Panc1 (cell line): ENCODE data around the gene SLC25A36. TPM values are rescaled to one million over a fixed set of nuclear protein-coding genes. Genes with fewer than 3 reads are reported as not detected.
"Not testable (repeated sequence)": the region's sequence is repeated elsewhere in the genome, so short reads cannot be mapped to it uniquely, and the experiment has no call there.

ENCODE experiments used
- ATAC-seq: fragments of 200-7000 bp; cut with Tn5 transposase; 2 replicates; pipeline ENCODE4 v1.9.1; 2020; ENCODE audit warnings: mild to moderate bottlenecking, moderate library complexity
- BruUV-seq: library from RNA; stranded (reverse); fragments of 400-500 nt; replicated peaks from 2 replicates; lab custom pipeline; 2021; lab: Mats Ljungman, UMichigan
- CTCF ChIA-PET: fragments of 300-600 bp; sonication (Branson Sonifier 250); formaldehyde crosslinking; loops from one replicate; lab custom pipeline; 2022; ENCODE audit warnings: antibody characterized with exemption; lab: Charles Lee
- POLR2A ChIA-PET: fragments of 300-600 bp; sonication (Branson Sonifier 250); formaldehyde crosslinking; loops from one replicate; lab custom pipeline; 2022; ENCODE audit warnings: antibody characterized with exemption; lab: Charles Lee
- DNase-seq: peaks from one replicate; pipeline ENCODE4 v3.0.0-alpha.2; 2010; ENCODE audit warnings: low read depth, low spot score
- H3K27ac ChIP-seq: 2 replicates; pipeline ENCODE4 v1.5.1; 2011; ENCODE audit warnings: mild to moderate bottlenecking, low read length, inconsistent platforms
- H3K27me3 ChIP-seq: fragments of 200-500 bp; sonication (Bioruptor generic); 2 replicates; pipeline ENCODE4 v1.6.0; 2014; ENCODE audit warnings: low read length, inconsistent platforms; ENCODE audit not compliant: control insufficient read depth, insufficient read depth
- H3K36me3 ChIP-seq: fragments of 200-500 bp; sonication (Bioruptor generic); 2 replicates; pipeline ENCODE4 v1.5.1; 2014; ENCODE audit warnings: inconsistent platforms, mild to moderate bottlenecking, low read length, moderate library complexity; ENCODE audit not compliant: control insufficient read depth, insufficient read depth
- H3K4me1 ChIP-seq: 2 replicates; pipeline ENCODE4 v1.5.1; 2011; ENCODE audit warnings: inconsistent platforms, mild to moderate bottlenecking, low read length, moderate library complexity; ENCODE audit not compliant: control insufficient read depth, insufficient read depth
- H3K4me3 ChIP-seq, 2 experiments: 2 replicates each; pipeline ENCODE4 v1.5.1; 2011 to 2012; ENCODE audit warnings: low read depth in 2 of 2, low read length in 2 of 2, mild to moderate bottlenecking in 2 of 2, inconsistent platforms in 1 of 2, moderate library complexity in 1 of 2
- H3K9me3 ChIP-seq: fragments of 200-500 bp; sonication (Bioruptor generic); 2 replicates; pipeline ENCODE4 v1.5.1; 2014; ENCODE audit warnings: low read depth, mild to moderate bottlenecking, inconsistent platforms, low read length, moderate library complexity; ENCODE audit not compliant: control insufficient read depth, insufficient read depth
- CTCF ChIP-seq: fragments of 450-650 bp; IDR thresholded peaks from 2 replicates; pipeline ENCODE4 v1.5.1; 2017; ENCODE audit warnings: mild to moderate bottlenecking
- POLR2AphosphoS5 ChIP-seq: IDR thresholded peaks from 2 replicates; pipeline ENCODE4 v1.6.1; 2012; ENCODE audit warnings: mild to moderate bottlenecking, low read depth, low read length, moderate library complexity
- SIN3A ChIP-seq: IDR thresholded peaks from 2 replicates; pipeline ENCODE4 v1.6.1; 2012; ENCODE audit warnings: low read depth, mild to moderate bottlenecking, low read length, moderate library complexity, borderline replicate concordance; ENCODE audit not compliant: insufficient read depth
- TCF7L2 ChIP-seq: IDR thresholded peaks from 2 replicates; pipeline ENCODE4 v1.6.1; 2011; ENCODE audit warnings: mild to moderate bottlenecking, low read depth, low read length, inconsistent platforms
- in situ Hi-C: cut with HindIII; loops from 2 replicates; pipeline ENCODE4 v1.10.0; 2016; ENCODE audit warnings: low sequenced_read_pairs, low pct_unique_long_range_greater_than_20kb
- intact Hi-C: fragments of 100-400 bp; cut with micrococcal nuclease; formaldehyde crosslinking; loops from one replicate; pipeline ENCODE4 v1.10.0; 2022; ENCODE audit not compliant: unreplicated experiment
- total RNA-seq: library from RNA; stranded (reverse); gene quantifications from one replicate; pipeline ENCODE4 v1.2.1, GENCODE V29; 2021; ENCODE audit not compliant: unreplicated experiment
- TF ChIP-seq, protein P1 (sequence below), 2 experiments: IDR thresholded peaks; 2 replicates each; pipeline ENCODE4 v1.6.1; 2011 to 2012; ENCODE audit warnings: low read depth in 2 of 2, control low read depth in 1 of 2, low read length in 1 of 2, mild to moderate bottlenecking in 1 of 2, moderate library complexity in 1 of 2; ENCODE audit not compliant: insufficient read depth in 1 of 2

SLC25A36 gene
- total RNA-seq, 1 experiment from 2014 or later = 69.5 TPM

DNA sequence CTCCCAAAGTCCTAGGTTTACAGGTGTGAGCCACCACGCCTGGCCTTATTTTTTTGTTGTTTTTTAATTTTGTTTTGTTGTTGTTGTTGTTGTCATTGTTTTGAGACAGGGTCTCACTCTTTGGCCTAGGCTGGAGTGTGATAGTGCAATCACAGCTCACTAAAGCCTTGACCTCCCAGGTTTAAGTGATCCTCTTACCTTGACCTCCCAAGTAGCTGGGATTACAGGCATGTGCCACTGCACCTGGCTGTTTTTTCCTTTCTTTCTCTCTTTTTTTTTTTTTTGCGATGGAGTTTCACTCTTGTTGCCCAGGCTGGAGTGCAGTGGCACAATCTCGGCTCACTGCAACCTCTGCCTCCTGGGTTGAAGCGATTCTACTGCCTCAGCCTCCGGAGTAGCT, 10.1 kb downstream of the SLC25A36 start:
- DNase-seq, H3K4me3 ChIP-seq, H3K36me3 ChIP-seq, H3K9me3 ChIP-seq, BruUV-seq, ATAC-seq, H3K27me3 ChIP-seq, intact Hi-C loops, in situ Hi-C loops, CTCF ChIA-PET: not testable (repeated sequence)
- Histone ChIP-seq H3K4me1 (peaks cover 56% of the 10 kb centered on the region), H3K27ac (peak overlapping the region; percentile 14; the same call in 1 of the 2 replicates)
- POLR2A ChIA-PET = interaction anchor here (0.7 kb wide), 2 partner anchors 8 to 12 kb away, joined by 10 to 14 read pairs; no protein-coding TSS in a partner anchor

GRCh38 chr3:140953028-140953960, 11.7 kb downstream of the SLC25A36 start:
- in situ Hi-C loops (no loop called here), intact Hi-C loops (no loop called here)
- Histone ChIP-seq H3K27ac (peak overlapping the region; percentile 15; the same call in 1 of the 2 replicates), H3K4me1 (peaks cover 54% of the 10 kb centered on the region), H3K9me3 (no peaks in the 10 kb centered on the region), H3K27me3 (no peaks in the 10 kb centered on the region), H3K36me3 (no peaks in the 10 kb centered on the region), H3K4me3 (no peak overlapping the region)
- no peak for TF ChIP-seq POLR2AphosphoS5
- TF ChIP-seq TCF7L2 = peak; percentile 70
- TF ChIP-seq SIN3A = no peak
- ChIA-PET CTCF (interaction anchor here (0.6 to 0.7 kb wide), 3 partner anchors 15 to 1530 kb away, joined by 3 to 15 read pairs (median 7); no protein-coding TSS in a partner anchor), POLR2A (no interaction called here)
- DNase-seq = no peak
- peak; percentile 82 for ATAC-seq
- no TSS peak for BruUV-seq

DNA sequence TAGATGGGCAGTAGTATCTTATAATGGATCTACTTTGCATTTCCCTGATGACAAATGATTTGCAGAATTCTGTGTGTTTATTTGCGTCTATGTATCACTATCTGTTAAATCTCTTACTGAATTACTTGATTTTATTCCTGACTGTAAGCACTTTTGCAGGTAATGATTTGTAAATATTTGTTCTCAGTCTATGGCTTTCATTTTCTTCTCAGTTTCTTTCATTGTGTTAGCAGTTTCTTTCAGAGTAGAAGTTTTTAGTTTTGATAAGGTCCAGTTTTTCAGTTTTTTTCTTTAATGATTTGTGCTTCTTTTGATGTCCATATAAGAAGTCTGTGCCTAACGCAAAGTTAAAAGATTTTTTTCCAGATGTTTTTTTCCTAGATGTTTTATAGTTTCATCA, 12.9 kb downstream of the SLC25A36 start:
- DNase-seq (no peak), ATAC-seq (no peak)
- CTCF ChIA-PET = no interaction called here
- no peaks in the 10 kb centered on the region; the same call in 1 of the 2 replicates for H3K36me3 ChIP-seq
- intact Hi-C loops (no loop called here), in situ Hi-C loops (no loop called here)
- peaks cover 42% of the 10 kb centered on the region for H3K4me1 ChIP-seq
- POLR2A ChIA-PET = no interaction called here
- H3K27ac ChIP-seq = peak overlapping the region; percentile 15; the same call in 1 of the 2 replicates
- TF ChIP-seq, protein P1, sequence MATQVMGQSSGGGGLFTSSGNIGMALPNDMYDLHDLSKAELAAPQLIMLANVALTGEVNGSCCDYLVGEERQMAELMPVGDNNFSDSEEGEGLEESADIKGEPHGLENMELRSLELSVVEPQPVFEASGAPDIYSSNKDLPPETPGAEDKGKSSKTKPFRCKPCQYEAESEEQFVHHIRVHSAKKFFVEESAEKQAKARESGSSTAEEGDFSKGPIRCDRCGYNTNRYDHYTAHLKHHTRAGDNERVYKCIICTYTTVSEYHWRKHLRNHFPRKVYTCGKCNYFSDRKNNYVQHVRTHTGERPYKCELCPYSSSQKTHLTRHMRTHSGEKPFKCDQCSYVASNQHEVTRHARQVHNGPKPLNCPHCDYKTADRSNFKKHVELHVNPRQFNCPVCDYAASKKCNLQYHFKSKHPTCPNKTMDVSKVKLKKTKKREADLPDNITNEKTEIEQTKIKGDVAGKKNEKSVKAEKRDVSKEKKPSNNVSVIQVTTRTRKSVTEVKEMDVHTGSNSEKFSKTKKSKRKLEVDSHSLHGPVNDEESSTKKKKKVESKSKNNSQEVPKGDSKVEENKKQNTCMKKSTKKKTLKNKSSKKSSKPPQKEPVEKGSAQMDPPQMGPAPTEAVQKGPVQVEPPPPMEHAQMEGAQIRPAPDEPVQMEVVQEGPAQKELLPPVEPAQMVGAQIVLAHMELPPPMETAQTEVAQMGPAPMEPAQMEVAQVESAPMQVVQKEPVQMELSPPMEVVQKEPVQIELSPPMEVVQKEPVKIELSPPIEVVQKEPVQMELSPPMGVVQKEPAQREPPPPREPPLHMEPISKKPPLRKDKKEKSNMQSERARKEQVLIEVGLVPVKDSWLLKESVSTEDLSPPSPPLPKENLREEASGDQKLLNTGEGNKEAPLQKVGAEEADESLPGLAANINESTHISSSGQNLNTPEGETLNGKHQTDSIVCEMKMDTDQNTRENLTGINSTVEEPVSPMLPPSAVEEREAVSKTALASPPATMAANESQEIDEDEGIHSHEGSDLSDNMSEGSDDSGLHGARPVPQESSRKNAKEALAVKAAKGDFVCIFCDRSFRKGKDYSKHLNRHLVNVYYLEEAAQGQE (IDR thresholded peaks at IDR 0.05; ENCODE audit: insufficient read depth in 1 of 2, low read depth in 2 of 2, low read length in 1 of 2) = no peak
- TF ChIP-seq CTCF (no peak), POLR2AphosphoS5 (no peak), TCF7L2 (no peak), SIN3A (no peak)
- H3K27me3 ChIP-seq = no peaks in the 10 kb centered on the region
- BruUV-seq = no TSS peak
- no peaks in the 10 kb centered on the region for H3K9me3 ChIP-seq
- no peak overlapping the region for H3K4me3 ChIP-seq
